Adrenal gland (tissue), 12 donors: Measurements from ENCODE around the gene HOXA3. TPM values are rescaled to one million over a fixed set of nuclear protein-coding genes. Genes with fewer than 3 reads are reported as not detected.
A peak's percentile ranks its signal among the peaks of the same experiment; 100 is the strongest.

Experiments used
- DNase-seq, 7 donors: peaks; one replicate each; pipeline ENCODE4 v3.0.0-alpha.2; 2019 to 2020
- H3K27ac ChIP-seq, 5 donors: fragments of 200-600 bp; sonication (generic) in 4 of 5; 1 replicate in 3 of 5; 2 replicates in 2 of 5; pipeline versions ENCODE4 v1.5.1 to v1.8.0; 2016 to 2020; ENCODE audit warnings: mild to moderate bottlenecking in 1 of 5
- H3K27me3 ChIP-seq: fragments of 200-600 bp; 2 replicates; pipeline ENCODE4 v1.8.0; 2021
- H3K36me3 ChIP-seq, 2 donors: fragments of 200-600 bp; replicated peaks in 1 of 2; 1 replicate in 1 of 2; 2 replicates in 1 of 2; pipeline versions ENCODE4 v1.5.1 to v1.8.0; 2018 to 2022
- H3K4me1 ChIP-seq, 2 donors: fragments of 200-600 bp; replicated peaks in 1 of 2; 1 replicate in 1 of 2; 2 replicates in 1 of 2; pipeline versions ENCODE4 v1.5.1 to v1.8.0; 2018 to 2021
- H3K4me3 ChIP-seq, 4 donors: fragments of 200-600 bp; sonication (generic) in 3 of 4; one replicate each; pipeline ENCODE4 v1.5.1; 2016 to 2018
- H3K9me3 ChIP-seq, 3 donors: fragments of 200-600 bp; sonication (generic) in 1 of 3; replicated peaks in 1 of 3; 1 replicate in 2 of 3; 2 replicates in 1 of 3; pipeline versions ENCODE4 v1.5.1 to v1.8.0; 2016 to 2021
- CTCF ChIP-seq, 6 experiments: fragments of 450-650 bp in 4 of 6; fragments of 200-600 bp in 2 of 6; sonication (generic) in 1 of 6; IDR thresholded peaks; 1 replicate in 5 of 6; 2 replicates in 1 of 6; pipeline versions ENCODE4 v1.5.1 to v1.8.0; 2016 to 2021; ENCODE audit warnings: antibody characterized with exemption in 6 of 6, mild to moderate bottlenecking in 2 of 6, moderate library complexity in 1 of 6
- POLR2A ChIP-seq, 2 donors: fragments of 450-650 bp; IDR thresholded peaks; one replicate each; pipeline ENCODE4 v1.6.1; 2017; ENCODE audit warnings: antibody characterized with exemption in 2 of 2, mild to moderate bottlenecking in 2 of 2, moderate library complexity in 1 of 2
- WGBS, 4 donors: extraction: QIAGEN DNeasy Blood & Tissue Kit in 2 of 4; methylation state at CpG; one replicate each; pipeline versions ENCODE4 v1.1.5 to v1.1.7; 2013 to 2017; 5-methylcytosine and 5-hydroxymethylcytosine counted together
- intact Hi-C, 2 donors: fragments of 100-400 bp; cut with DNase I; formaldehyde crosslinking; loops; one replicate each; pipeline versions ENCODE4 v1.14.1 to v1.15.0; 2022 to 2023
- polyA plus RNA-seq, 3 donors: library from polyadenylated mRNA; stranded (reverse); fragments of 200-250 nt in 2 of 3; fragments of 350-450 nt in 1 of 3; fragmentation: Illumina TruSeq in 1 of 3; extraction: RNeasy Lipid Tissue Mini Kit (QIAGEN cat#74804) in 1 of 3; gene quantifications; one replicate each; pipeline ENCODE4 v1.2.3, GENCODE V29; 2013 to 2014
- total RNA-seq, 9 donors: library from RNA; depleted of rRNA in 4 of 9; stranded (reverse); fragments of >200 nt in 4 of 9; fragments of 120-200 nt in 1 of 9; fragmentation: NEBNext Ultra II Directional in 1 of 9; extraction: Animal tissue kit (Norgen Biotek cat#: 25700) in 1 of 9; gene quantifications; one replicate each; pipeline versions ENCODE4 v1.1.0 to v1.2.4, GENCODE V29; 2013 to 2023
- donor health status: healthy with polysubstance abuse.
- donor health status: Bipolar disorder and iron deficiency.
- donor health status: DM: yes; HTN: yes; CAD: no.
- donor health status: DM: no; HTN: no; CAD: no.
- donor health status: DM: no; HTN: no; CAD: no.
- donor health status: DM: yes; HTN: yes; CAD: no.

The HOXA3 gene
- total and polyA plus RNA-seq, 12 donors: 1.0 to 32.7 (median 3.8) TPM

- intact Hi-C loops: loop anchor here in 1 of 2 donors (10.0 kb wide), 1 partner anchor 243 kb away; the partner anchor contains the start of gene SKAP2
- Histone ChIP-seq H3K4me3 (peak overlapping the region in 2 of 4 donors; percentile 2 to 45), H3K27me3 (no peaks in the 10 kb centered on the region), H3K27ac (peak overlapping the region in 4 of 5 donors; percentile 50 to 97 (median 76)), H3K4me1 (peaks cover 0 to 18% of the 10 kb centered on the region in 2 donors), H3K36me3 (no peaks in the 10 kb centered on the region), H3K9me3 (no peaks in the 10 kb centered on the region)
- WGBS, 4 donors: 47 to 81% (median 58%) methylated on average over 19 to 47 of the region's 47 CpGs
- DNase-seq: peak in 1 of 7 donors; percentile 24
- no peak for TF ChIP-seq CTCF (IDR thresholded peaks at IDR 0.05)
- no peak for TF ChIP-seq POLR2A (IDR thresholded peaks at IDR 0.05)
Measured at GRCh38 chr7:27107391-27108381, 44.7 kb downstream of the HOXA3 start.

GRCh38 chr7:27106901-27107240 is 45.5 kb downstream of the HOXA3 start:
- 65 to 77% (median 70%) methylated on average over 14 of the region's 14 CpGs for WGBS, 4 donors
- Histone ChIP-seq H3K9me3 (no peaks in the 10 kb centered on the region), H3K4me3 (peak overlapping the region in 1 of 4 donors; percentile 44), H3K4me1 (peaks cover 0 to 22% of the 10 kb centered on the region in 2 donors), H3K27ac (peak overlapping the region in 4 of 5 donors; percentile 58 to 92 (median 75)), H3K27me3 (no peaks in the 10 kb centered on the region), H3K36me3 (no peaks in the 10 kb centered on the region)
- no peak for DNase-seq
- TF ChIP-seq POLR2A (IDR thresholded peaks at IDR 0.05): no peak
- intact Hi-C loops: loop anchor here in 1 of 2 donors (10.0 kb wide), 1 partner anchor 242 kb away; the partner anchor contains the start of gene SKAP2

- peak overlapping the region in 4 of 5 donors; percentile 58 to 92 (median 75) for H3K27ac ChIP-seq
- WGBS, 4 donors: 59 to 81% (median 70%) methylated on average over 23 to 44 of the region's 44 CpGs
- H3K36me3 ChIP-seq: no peaks in the 10 kb centered on the region
- peak overlapping the region in 1 of 4 donors; percentile 44 for H3K4me3 ChIP-seq
- no peaks in the 10 kb centered on the region for H3K9me3 ChIP-seq
- H3K4me1 ChIP-seq: peaks cover 0 to 23% of the 10 kb centered on the region in 2 donors
- no peaks in the 10 kb centered on the region for H3K27me3 ChIP-seq
- DNase-seq: peak in 1 of 7 donors; percentile 26
- intact Hi-C loops: loop anchor here in 1 of 2 donors (10.0 kb wide), 1 partner anchor 242 kb away; the partner anchor contains the start of gene SKAP2
- TF ChIP-seq CTCF (IDR thresholded peaks at IDR 0.05) (no peak), POLR2A (IDR thresholded peaks at IDR 0.05) (no peak)
Measured at GRCh38 chr7:27106181-27106900, 46.0 kb downstream of the HOXA3 start.

- H3K9me3 ChIP-seq: no peaks in the 10 kb centered on the region
- no peaks in the 10 kb centered on the region for H3K27me3 ChIP-seq
- H3K4me1 ChIP-seq: peaks cover 0 to 18% of the 10 kb centered on the region in 2 donors
- no peak for DNase-seq
- H3K36me3 ChIP-seq: no peaks in the 10 kb centered on the region
- WGBS, 4 donors: 79 to 86% (median 85%) methylated on average over 12 to 13 of the region's 13 CpGs
- no peak overlapping the region for H3K4me3 ChIP-seq
- peak overlapping the region in 4 of 5 donors; percentile 7 to 92 (median 60) for H3K27ac ChIP-seq
- intact Hi-C loops: loop anchor here in 1 of 2 donors (10.0 kb wide), 1 partner anchor 241 kb away; the partner anchor contains the start of gene SKAP2
- TF ChIP-seq CTCF (IDR thresholded peaks at IDR 0.05) (no peak), POLR2A (IDR thresholded peaks at IDR 0.05) (no peak)
Measured at GRCh38 chr7:27105301-27106031, 46.9 kb downstream of the HOXA3 start.
